ENCODE results near the gene ERBB2. TPM values are rescaled to one million over a fixed set of nuclear protein-coding genes. Genes with fewer than 3 reads are reported as not detected.

ERBB2 gene
- total and polyA plus RNA-seq, 10 of the 15 experiments (the other 5 are each of a cell fraction or from before 2014, with no cell fraction given) = 0.39 to 7.0 (median 4.3) TPM

- TSS peak; percentile 44 for BruUV-seq (replicated peaks)
- Histone ChIP-seq H3K27ac (ENCODE audit: control insufficient read depth, insufficient read depth) (peak overlapping the region; percentile 95), H4K20me1 (ENCODE audit: control insufficient read depth, insufficient read depth) (no peaks in the 10 kb centered on the region), H3K9me3 (replicated peaks; ENCODE audit: control insufficient read depth, insufficient read depth, low read length) (no peaks in the 10 kb centered on the region; the same call in 2 of the 3 replicates), H2AFZ (ENCODE audit: control insufficient read depth, low read depth, low read length) (no peak overlapping the region), H3K36me3 (ENCODE audit: control insufficient read depth in 2 of 2, insufficient read depth in 2 of 2, low read length in 1 of 2) (peaks cover 3 to 27% of the 10 kb centered on the region in 2 experiments), H3K4me2 (ENCODE audit: control insufficient read depth, insufficient read depth) (peak overlapping the region; percentile 93), H3K79me2 (ENCODE audit: control insufficient read depth, insufficient read depth, low read length) (peaks cover 90% of the 10 kb centered on the region), H3K4me1 (ENCODE audit: control insufficient read depth, insufficient read depth, low read length) (peaks cover 44% of the 10 kb centered on the region), H3K9ac (ENCODE audit: control insufficient read depth, insufficient read depth, low read length) (peak overlapping the region; percentile 89), H3K27me3 (replicated peaks in 1 of 2; ENCODE audit: control insufficient read depth in 2 of 2, insufficient read depth in 2 of 2, low read length in 1 of 2) (no peaks in the 10 kb centered on the region), H3K4me3 (peak overlapping the region; percentile 79)
- FAIRE-seq (peak; percentile 86), ATAC-seq (peak; percentile 68), DNase-seq (ENCODE audit: low read depth, low spot score) (peak; percentile 73)
- intact Hi-C loops (cut with micrococcal nuclease; ENCODE audit: unreplicated experiment) (loop anchor here (5.0 kb wide), 1 partner anchor 85 kb away; the partner anchor contains the start of gene IKZF3), in situ Hi-C loops (cut with MboI) (no loop called here)
- POLR2A ChIA-PET = interaction anchor here (1.0 to 4.9 kb wide), 7 partner anchors 16 to 144 kb away, joined by 3 to 81 read pairs (median 4); partner anchors contain the start of gene IKZF3
- RAD21 ChIA-PET (ENCODE audit: unreplicated experiment) = interaction anchor here (0.8 to 3.9 kb wide), 13 partner anchors 8 to 203 kb away, joined by 3 to 64 read pairs (median 5); partner anchors contain the start of genes IKZF3 and PSMD3
- 0% methylated on average over 10 of the region's 11 CpGs for WGBS (ENCODE audit: insufficient coverage, insufficient replicate concordance, low lambda C conversion rate, missing lambda C conversion rate)
- SMC1A ChIA-PET (ENCODE audit: uncharacterized antibody, unreplicated experiment) = interaction anchor here (0.7 to 4.9 kb wide), 16 partner anchors 9 to 87 kb away, joined by 3 to 60 read pairs (median 7); no protein-coding TSS in a partner anchor
- CTCF ChIA-PET = interaction anchor here (0.7 to 3.8 kb wide), 16 partner anchors 8 to 202 kb away, joined by 3 to 30 read pairs (median 4); no protein-coding TSS in a partner anchor
- TF ChIP-seq HCFC1 (IDR thresholded peaks at IDR 0.05; ENCODE audit: low read length) (no peak), CBX5 (IDR thresholded peaks at IDR 0.05; ENCODE audit: low read depth) (no peak), FOS (IDR thresholded peaks at IDR 0.05; ENCODE audit: borderline replicate concordance, extremely low read depth, insufficient read length) (no peak), E2F8 (IDR thresholded peaks at IDR 0.05; ENCODE audit: low read depth, partially characterized antibody) (no peak), MAX (IDR thresholded peaks at IDR 0.05; ENCODE audit: low read depth, low read length) (no peak), BCL11A (IDR thresholded peaks at IDR 0.05; ENCODE audit: low read depth, low read length) (peak; percentile 73), JUNB (IDR thresholded peaks at IDR 0.05) (peak; percentile 81), CEBPZ (IDR thresholded peaks at IDR 0.05; ENCODE audit: low read depth, low read length) (no peak), SRF (IDR thresholded peaks at IDR 0.05; ENCODE audit: low read depth in 2 of 2, low read length in 2 of 2) (no peak)
Measured at GRCh38 chr17:39777534-39778365, 77.9 kb downstream of the ERBB2 start.
